HG03439 (cell line): ENCODE measurements around the gene SLC16A9.
"Not testable (repeated sequence)": the region's sequence is repeated elsewhere in the genome, so short reads cannot be mapped to it uniquely, and the experiment has no call there.

Experiments
- ATAC-seq: cut with Tn5 transposase; IDR thresholded peaks from one replicate; pipeline ENCODE4 v1.9.1; 2021; ENCODE audit warnings: mild to moderate bottlenecking, moderate library complexity; ENCODE audit not compliant: unreplicated experiment

The SLC16A9 gene

DNA sequence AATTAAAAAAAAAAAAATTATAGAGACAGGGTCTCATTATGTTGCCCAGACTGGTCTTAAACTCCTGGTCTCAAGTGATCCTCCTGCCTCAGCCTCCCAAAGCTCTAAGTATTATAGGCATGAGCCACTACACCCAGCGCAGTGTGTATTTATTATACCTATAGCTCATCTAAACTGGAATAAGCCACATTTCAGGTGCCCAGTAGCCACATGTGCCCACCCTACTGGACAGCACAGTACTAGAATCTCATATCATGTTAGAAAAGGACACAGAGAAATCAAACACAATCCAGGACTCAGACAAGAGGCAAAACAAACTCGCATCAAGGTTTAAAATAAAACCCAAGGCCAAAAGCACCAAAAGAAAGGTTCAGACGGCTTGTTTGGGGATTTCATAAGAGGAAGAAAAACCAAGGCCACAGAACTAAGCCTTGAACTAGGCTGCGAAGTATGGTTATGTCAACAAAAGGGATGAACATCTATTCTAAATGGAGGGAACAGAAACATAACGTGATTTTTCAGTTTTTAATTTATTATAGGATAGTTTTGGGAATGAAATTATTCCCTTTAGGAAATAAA, 32.3 kb downstream of the SLC16A9 start:
- no peak for ATAC-seq

DNA sequence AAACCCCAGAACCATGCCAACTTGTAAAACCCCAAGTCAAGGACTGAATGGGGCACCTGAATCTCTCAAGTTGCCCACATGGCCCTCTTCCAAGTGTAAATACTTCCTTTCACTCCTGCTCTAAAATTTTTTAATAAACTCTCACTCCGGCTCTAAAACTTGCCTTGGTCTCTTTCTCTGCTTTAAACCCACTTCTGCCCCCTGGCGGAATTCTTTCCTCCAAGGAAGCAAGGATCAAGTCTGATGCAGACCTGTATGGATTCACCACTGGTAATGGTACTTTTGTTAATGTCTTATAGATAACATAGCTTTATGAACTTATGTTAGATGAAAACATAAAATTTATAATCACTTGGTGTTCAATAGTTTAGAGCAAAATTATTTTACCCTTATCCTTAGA, 33.8 kb downstream of the SLC16A9 start:
- ATAC-seq = no peak

DNA sequence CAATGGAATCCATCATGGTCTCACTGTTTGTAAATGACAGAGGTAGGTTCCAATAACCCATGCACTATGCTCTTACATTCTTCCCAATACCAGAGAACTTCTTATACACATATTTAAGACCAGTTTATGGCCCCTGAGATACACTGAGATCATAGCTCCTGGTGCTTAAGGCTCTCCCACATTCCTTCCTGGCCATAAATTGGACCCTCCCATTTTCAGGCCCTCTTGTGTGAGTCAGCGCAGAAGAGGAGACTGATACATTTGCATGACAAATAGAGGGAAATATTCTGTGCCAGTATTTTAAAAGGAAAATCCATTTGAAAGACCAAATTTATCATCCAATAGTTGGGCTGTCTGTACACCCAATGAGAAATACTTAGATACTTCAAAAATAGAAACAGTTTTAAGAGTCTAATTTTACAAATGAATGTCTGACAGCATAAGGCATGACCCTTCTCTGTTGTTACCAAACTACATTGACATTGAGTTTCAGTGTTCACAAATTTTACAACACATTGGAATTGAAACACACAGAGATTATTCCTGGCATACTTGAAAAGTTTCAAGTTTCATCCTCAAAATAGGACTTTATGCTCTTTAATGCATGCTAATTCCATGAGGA, 35.3 kb downstream of the SLC16A9 start:
- no peak for ATAC-seq

DNA sequence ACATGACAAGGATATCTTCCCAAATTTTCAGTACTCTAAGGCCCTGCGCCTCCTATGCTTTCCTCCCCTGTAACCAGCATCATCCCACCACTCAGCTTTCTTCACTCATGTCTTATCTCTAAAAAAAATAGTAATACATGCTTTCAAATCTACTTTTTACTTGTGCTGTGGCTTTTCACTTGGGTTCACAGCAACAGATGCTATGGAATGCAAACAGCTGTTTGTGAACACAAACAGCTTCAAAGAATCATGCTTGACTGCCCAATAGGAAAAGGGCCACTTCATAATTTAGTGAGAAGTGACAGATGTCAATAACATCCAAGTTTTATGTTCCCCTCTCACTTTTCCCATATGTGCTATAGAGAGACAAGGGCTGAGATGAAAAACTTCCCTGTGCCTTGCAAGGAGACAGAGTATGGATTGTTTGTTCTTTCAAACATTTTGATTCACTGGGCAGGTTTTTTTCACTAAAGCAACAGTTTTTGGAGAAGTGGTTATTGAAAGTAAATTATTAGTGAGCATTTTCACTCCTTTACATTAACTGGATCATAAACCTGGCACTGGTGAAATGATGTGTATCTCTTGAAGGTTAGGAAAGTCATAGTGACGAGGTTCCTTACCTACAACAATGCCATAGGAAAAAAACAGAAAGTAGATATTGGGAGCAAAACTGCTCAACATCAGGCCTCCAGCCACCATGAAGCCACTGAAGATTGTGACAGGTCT, 37.3 kb downstream of the SLC16A9 start:
- no peak for ATAC-seq

DNA sequence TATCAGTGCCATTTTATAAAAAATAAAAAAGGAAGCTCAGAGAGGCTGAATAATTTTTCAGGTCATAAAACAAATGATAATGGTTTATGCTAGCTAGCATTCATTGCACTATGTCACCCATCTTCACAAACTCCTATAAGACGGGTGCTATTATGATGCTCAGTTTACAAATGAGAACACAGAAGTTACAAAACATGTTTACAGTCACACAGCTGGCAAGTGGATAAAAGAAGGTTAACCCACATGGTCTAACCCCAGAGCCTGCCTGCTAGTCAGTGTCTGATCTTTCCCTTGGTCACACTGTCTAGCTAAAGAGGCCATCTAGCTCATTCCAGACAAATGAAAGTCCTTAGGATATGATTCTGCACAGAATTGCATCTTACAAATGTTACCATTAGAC, 39.4 kb downstream of the SLC16A9 start:
- ATAC-seq = no peak

DNA sequence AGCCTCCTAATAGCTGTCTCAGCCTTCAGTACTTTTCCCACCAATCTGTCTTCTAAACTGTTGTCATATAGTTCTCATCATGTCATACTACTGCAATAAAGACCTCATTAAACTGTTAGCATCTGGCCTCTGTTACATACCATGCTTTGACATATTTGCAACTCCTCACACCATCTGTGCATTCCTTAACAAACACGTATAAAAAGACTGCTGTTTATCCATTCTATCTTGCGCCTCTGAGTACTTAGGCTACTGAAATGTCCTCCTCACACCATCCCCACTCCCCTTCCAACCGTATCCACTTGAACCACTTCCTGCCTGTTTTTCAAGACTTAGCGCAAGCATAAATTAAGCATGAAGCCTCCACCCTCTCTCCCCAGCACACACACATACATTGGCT, 41.6 kb downstream of the SLC16A9 start:
- no peak for ATAC-seq

DNA sequence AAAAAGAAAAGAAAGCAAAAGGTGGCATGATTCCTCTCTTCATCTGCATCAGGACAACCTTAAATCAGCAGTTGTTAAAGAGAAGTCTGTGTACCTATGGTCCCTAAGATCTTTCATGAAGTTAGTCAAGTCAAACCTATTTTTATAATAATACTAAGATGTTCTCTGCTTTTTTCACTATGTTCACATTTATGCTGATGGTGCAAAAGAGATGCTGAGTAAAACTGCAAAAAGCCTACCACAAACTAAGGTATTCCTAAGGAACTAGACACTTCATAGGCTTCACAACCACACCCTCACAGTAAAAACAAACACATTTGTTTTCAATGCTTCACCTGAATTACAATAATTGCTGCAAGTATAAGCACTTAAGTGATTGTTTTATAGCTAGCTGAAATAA, 43.3 kb downstream of the SLC16A9 start:
- ATAC-seq = no peak

DNA sequence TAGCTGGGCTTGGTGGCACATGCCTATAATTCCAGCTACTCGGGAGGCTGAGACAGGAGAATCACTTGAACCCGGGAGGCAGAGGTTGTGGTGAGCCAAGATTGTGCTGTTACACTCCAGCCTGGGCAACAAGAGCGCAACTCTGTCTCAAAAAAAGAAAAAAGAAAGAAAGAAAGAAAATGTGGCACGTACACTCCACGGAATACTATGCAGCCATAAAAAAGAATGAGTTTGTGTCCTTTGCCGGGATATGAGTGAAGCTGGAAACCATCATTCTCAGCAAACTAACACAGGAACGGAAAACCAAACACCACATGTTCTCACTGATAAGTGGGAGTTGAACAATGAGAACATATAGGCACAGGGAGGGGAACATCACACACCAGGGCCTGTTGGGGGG, 46.4 kb downstream of the SLC16A9 start:
- ATAC-seq = not testable (repeated sequence)

DNA sequence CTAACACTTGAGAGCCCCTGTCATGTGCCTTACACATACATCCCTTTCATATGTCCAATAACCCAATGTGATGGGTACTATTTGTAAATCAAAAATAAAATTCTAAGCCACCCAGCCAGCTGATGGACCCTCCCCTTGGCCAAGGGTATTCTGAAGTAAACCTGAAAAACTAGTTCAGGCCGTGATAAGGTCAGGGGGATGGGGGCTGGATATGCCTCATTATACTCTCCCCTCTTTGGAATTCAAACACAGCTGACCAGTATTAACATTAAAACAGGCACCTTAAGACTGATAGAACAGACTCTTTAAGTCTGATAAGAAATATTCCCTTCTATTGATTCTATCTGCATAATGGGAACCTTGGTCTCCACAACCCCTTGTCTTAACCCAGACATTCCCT, 51.9 kb downstream of the SLC16A9 start:
- no peak for ATAC-seq

DNA sequence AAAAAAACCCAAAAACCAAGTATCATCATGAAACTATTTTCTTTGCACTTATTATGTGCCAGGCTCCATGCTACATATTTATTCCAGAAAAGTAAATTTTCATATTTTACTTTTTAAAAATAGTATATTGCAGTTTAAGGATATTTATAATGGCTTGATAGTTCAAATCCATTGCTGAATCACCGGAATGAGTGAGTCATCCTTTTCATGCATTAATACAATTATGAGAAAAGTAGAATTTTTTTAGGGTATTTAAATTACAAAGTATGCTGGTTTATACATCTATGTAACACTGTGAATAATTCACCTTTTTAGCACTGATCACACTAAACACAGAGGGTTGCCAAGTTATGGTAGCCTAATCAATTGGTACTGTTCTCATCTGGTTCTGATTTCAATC, 54.3 kb downstream of the SLC16A9 start:
- ATAC-seq = no peak

DNA sequence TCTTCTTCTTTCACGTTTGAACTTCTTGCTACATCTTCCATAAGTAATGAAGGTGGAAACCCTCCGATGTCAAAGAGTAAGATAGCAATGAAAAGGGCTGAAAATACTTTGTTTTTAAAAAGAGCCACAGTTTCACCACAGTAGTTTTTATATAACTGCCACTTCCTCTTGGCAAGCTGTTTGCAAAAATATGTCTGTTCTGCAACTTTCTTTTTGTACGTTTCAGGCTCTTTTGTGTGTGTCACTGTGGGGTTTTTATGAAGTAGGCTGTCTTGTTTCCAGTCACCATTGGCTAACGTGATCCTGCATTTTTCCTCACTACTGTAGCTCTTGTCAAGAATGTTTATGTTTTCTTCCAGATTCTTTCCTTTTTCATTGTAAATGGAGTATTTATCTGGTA, 55.6 kb downstream of the SLC16A9 start:
- ATAC-seq = no peak

DNA sequence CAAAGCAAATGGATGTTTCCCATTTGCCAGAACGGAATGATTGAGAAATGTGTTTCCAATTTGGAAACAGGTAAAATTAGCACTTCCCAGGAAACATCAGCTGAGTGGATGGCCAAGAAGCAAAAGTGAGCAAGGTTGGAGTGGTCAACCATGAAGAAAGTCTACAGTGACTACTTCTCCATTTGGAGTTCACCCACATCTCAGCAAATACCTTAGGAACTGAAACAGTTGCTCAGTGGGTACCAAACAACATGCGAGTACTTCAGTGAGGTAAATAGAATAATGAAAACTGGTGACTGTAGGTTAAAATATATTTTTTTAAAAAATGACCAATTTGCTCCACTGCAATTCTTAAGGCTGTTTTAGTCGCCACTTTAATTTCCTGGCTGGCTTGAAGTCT, 57.7 kb downstream of the SLC16A9 start:
- ATAC-seq = no peak

DNA sequence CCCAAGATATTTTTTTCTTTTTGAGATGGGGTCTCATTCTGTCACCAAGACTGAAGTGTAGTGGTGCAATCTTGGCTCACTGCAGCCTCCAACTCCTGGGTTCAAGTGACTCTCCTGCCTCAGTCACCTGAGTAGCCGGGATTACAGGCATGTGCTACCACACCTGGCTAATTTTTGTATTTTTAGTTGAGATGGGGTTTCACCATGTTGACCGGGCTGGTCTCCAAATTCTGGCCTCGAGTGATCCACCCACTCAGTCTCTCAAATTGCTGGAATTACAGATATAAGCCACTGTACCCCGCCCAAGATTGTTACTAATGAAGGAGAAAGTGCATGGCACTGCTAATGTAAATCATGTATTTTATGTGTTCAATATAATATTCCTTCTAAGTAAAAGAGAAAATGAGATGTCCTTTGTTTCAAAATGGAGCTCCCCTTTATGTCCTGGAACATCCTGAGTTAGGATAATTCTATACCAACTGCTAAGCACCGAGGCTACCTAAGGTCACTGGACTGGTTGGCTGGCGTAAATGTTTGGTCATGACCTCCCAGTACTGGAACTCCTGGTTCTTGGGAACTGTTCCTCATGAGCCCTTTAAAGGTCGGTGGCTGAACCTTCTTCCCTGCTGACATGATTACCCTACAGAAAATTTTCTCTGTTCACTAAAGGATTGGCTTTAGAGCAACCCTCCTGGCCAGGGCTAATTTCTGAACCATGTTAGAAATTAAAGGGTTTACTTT, 59.9 kb downstream of the SLC16A9 start:
- no peak for ATAC-seq

DNA sequence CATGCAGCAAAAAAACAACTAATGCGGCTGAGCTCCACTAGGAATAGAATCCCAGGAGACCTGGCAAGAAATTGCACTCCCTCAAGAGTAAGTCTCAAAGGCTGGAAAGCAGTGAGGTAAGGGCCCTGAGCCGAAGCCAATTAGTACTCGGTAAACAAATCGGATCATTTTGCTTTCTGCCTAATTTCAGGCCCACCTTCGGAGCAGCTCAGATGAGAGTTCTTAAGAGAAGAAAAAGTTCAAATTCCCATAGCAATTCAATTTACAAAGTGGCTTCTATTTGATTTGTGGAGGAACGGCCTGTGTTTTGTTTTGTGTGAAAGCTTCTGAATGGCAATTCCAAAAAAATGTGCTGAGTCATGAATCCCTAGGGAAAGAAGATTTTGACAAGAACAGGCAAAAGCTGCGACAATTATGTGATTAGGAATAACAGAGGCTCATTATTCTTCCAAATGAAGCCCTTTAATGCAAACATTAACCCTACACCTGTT, 60.9 kb downstream of the SLC16A9 start:
- no peak for ATAC-seq

DNA sequence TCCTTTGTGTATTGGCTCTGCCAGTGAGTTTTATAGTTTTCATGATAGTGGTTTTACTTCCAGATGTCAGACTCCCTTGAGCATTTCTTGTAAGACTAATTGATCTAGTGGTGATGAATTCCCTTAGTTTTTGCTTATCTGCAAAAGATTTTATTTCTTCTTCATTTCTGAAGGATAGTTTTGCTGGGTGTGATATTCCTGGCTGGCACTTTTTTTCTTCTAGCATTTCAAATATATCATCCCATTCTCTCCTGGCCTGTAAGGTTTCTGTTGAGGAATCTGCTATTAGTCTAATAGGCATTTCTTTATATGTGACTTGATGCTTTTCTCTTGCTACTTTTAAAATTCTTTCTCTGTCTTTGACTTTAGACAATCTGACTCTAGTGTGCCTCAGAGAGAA, 64.8 kb downstream of the SLC16A9 start:
- no peak for ATAC-seq

DNA sequence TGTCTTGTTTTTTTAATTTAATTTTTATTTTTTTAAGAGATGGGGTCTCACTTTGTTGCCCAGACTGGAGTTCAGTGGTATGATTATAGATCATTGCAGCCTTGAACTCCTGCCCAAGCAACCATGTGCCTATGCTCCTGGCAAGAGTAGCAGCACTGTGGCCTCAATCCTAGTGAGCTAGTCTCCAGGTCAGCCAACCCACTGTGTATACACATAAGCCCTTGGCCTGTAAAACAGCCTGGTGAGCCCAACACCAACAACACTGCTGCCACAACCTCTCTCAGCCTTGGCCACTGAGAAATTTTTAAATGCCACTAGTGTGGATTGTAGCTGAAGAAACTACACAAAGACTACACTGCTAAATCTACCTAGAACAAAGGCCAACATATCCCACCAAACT, 68.0 kb downstream of the SLC16A9 start:
- not testable (repeated sequence) for ATAC-seq

DNA sequence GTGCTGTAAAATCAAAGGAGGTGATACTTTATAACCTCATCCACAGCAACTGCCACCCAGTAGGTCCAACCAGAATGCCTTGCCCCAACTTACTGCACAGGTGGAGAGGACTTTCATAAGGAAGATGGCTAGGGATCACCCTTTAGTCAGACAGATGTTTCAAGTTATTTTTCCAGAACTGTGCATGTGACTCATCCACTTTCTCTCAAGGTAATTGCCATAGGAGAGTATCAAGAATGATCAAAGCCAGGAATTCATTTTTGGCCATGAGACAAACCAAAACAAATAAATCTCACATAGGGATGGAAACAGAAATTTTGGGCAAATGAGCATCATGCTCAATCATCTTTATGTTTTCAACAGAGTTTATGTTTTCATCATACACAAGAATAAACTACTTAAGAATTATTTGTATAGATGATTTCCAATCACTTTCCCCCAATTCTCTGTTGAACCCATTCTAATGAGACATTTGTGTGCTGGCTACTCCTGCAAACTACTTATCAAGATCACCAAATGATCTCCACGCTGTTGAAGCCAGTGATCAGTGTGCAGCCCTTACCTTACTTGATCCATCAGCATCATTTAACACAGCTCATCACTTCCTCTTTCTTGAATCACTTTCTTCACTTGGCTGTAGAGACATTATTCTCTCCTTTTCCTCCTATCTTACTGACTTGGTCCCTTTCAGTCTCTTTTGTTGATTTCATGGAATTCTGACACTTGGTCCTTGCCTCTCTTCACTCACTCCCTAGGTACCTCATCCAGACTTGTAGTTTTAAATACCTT, 74.0 kb downstream of the SLC16A9 start:
- ATAC-seq = no peak

DNA sequence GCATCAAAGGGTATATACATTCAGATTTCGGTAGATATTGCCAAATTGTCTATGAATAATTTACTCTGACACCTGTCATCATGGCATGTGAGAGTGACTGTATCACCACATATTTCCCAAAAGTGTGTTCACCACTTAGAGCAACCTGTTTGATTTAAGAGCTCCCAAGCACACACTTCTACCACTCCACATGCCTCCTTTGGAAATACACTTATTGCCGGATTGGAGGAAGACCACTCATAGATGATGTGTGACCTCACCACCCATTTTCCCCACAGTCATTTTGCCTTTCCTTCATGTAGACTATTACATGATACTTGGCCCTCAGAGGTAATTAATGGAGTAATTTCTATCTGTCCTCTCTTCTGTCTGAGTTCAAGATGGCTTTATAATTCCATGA, 75.5 kb downstream of the SLC16A9 start:
- ATAC-seq = no peak

DNA sequence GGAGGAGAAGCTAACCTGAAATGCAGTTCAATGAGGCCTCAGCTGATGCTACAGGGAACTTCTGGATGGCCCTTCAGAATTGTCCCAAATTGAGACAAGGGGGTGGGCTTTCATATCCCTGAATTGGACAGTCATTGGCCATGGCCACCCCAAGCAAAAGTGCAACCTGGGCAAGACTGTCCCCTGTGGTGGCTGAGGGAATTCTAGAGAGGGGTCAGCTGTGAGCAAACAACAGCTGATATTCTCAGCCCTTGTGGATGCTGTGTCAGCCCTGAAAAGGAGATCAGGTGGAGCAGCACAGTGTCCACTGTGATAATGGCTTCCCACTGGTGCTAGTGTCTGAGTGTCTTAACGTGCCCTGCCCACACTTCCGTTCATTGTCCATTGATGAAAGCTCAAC, 76.6 kb downstream of the SLC16A9 start:
- ATAC-seq = no peak

DNA sequence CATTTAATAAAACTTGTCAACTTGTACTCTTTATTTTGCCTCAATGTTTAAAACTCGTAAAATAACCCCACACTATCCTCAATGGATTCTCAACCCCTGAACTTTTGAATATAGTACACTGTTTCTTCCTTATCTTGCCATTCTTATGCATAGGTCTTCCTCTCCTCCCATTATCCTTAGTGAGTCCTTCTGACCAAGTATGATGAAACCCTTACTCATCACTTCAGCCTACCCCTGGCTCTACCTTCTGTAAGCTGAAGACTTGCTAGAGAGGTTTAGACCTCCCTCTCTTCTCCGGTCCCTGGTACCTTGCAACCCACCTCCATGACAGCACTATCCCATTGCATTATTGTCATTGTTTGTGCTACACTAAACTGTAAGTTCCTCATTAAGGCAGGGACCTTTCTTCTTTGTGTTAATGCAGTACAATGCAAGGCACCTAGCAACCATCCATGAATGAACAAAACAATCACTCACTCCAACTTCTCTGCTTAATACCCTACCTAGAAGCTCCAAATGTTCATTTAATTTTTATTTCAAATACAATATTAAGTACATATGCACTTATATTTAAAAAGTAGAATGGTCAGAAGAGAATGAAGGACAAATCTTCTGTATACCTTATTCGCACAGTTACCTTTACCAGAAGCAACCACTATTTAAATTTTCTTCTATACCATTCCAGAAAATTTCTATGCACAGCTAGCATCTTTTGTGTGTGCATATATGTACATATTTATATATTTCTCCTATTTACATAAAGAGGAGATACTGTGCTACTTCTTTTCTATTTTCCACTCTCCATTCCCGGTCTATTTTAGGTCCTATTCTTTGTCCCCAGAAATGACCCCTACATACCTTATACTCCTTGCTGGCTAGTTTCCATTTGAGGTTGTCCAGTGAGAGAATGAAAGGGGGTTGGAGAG, 77.5 kb downstream of the SLC16A9 start:
- no peak for ATAC-seq
